Measurements from ENCODE around the gene KCNQ1. TPM values are rescaled to one million over a fixed set of nuclear protein-coding genes. Genes with fewer than 3 reads are reported as not detected.

KCNQ1 gene
- total and polyA plus RNA-seq, 2 donors (not counting 3 experiments of a cell fraction or from before 2014, with no cell fraction given) = 0.07 to 0.09 TPM

DNA sequence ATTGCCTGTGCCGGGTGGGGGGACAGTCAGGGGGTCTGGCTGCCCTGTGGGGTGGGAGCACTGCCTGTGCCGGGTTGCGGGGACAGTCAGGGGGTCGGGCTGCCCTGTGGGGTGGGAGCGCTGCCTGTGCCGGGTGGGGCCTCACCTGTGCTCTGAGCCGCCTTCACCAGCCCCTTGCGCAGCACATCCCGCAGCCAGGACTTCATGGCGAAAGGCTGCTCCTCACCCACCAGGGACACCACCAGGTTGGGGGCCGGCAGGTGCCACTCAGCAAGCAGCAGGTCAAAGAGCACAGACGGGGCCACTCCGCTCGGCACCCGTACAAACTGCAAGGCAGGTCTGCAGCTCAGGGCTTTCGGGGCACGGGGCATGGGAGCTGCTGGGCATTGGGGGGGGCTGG is 22.8 kb upstream of the KCNQ1 start:
- Histone ChIP-seq H3K9me3 (replicated peaks; ENCODE audit: control insufficient read depth, insufficient read depth, low read length) (no peaks in the 10 kb centered on the region), H2AFZ (ENCODE audit: low read depth, low read length) (no peak overlapping the region), H3K4me2 (ENCODE audit: insufficient read depth, low read length) (no peak overlapping the region), H3K4me3 (replicated peaks in 1 of 3; ENCODE audit: insufficient read depth in 1 of 3, low read depth in 1 of 3, low read length in 3 of 3) (no peak overlapping the region), H3K4me1 (ENCODE audit: control insufficient read depth, extremely low read depth, insufficient read depth, low read length) (no peaks in the 10 kb centered on the region), H3K9me1 (replicated peaks; ENCODE audit: control insufficient read depth, extremely low read depth, insufficient read depth, low read length) (no peaks in the 10 kb centered on the region), H3K9ac (replicated peaks; ENCODE audit: extremely low read depth, insufficient read depth, low read length) (no peak overlapping the region), H4K20me1 (replicated peaks; ENCODE audit: control insufficient read depth, extremely low read depth, insufficient read depth, low read length) (no peaks in the 10 kb centered on the region), H3K27me3 (ENCODE audit: control insufficient read depth in 2 of 2, insufficient read depth in 2 of 2, low read length in 2 of 2) (no peaks in the 10 kb centered on the region), H3K36me3 (ENCODE audit: control insufficient read depth in 2 of 2, extremely low read depth in 1 of 2, insufficient read depth in 2 of 2, low read length in 2 of 2) (no peaks in the 10 kb centered on the region), H3K79me2 (ENCODE audit: control insufficient read depth, insufficient read depth, low read length) (no peaks in the 10 kb centered on the region), H3K27ac (ENCODE audit: insufficient read depth, low read depth, low read length) (no peak overlapping the region)
- FAIRE-seq (no peak), DNase-seq (ENCODE audit: low read depth, low spot score) (no peak)
- dilution Hi-C loops (cut with MboI; ENCODE audit: extremely low pct_ligation_motif_present, low sequenced_read_pairs) = no loop called here
- CTCF ChIA-PET = interaction anchor here (1.2 to 10.1 kb wide), 6 partner anchors 109 to 235 kb away, joined by 6 to 829 read pairs (median 55); partner anchors contain the start of genes C11orf21 and TSPAN32
- POLR2A ChIA-PET = interaction anchor here (1.6 kb wide), 1 partner anchor 117 kb away, joined by 7 read pairs; no protein-coding TSS in a partner anchor
- intact Hi-C loops (cut with micrococcal nuclease) = no loop called here
- BruUV-seq (replicated peaks) = no TSS peak
- TF ChIP-seq JUN (IDR thresholded peaks at IDR 0.05; ENCODE audit: borderline replicate concordance, insufficient read depth, insufficient read length, low read depth) (no peak), FOS (IDR thresholded peaks at IDR 0.05; ENCODE audit: borderline replicate concordance, insufficient read depth, low read length) (no peak), POLR2A (IDR thresholded peaks at IDR 0.05; ENCODE audit: low read depth, low read length) (no peak), CTCF (IDR thresholded peaks at IDR 0.05; ENCODE audit: extremely low read depth in 1 of 2, insufficient read depth in 1 of 2, low read depth in 1 of 2, low read length in 2 of 2) (no peak), MYC (IDR thresholded peaks at IDR 0.05; ENCODE audit: low read depth, low read length) (no peak), EZH2 (IDR thresholded peaks at IDR 0.05; ENCODE audit: borderline replicate concordance, low read depth, low read length, severe bottlenecking) (no peak), GATA2 (IDR thresholded peaks at IDR 0.05; ENCODE audit: insufficient read depth, insufficient read length, low read depth, low read length) (no peak), POLR2AphosphoS5 (IDR thresholded peaks at IDR 0.05; ENCODE audit: insufficient read depth, low read depth, low read length) (no peak)
- TF ChIP-seq, protein P1, sequence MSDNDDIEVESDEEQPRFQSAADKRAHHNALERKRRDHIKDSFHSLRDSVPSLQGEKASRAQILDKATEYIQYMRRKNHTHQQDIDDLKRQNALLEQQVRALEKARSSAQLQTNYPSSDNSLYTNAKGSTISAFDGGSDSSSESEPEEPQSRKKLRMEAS (IDR thresholded peaks at IDR 0.05; ENCODE audit: insufficient read depth, insufficient read length) = no peak
